Putamen (tissue), 1 donor: Measurements from ENCODE around the gene KIT.

Source experiments
- DNase-seq: peaks from one replicate; pipeline ENCODE4 v3.0.0-alpha.2; 2016; ENCODE audit warnings: low spot score

KIT gene

GRCh38 chr4:54707406-54707805 lies 49.6 kb downstream of the KIT start:
- no peak for DNase-seq

GRCh38 chr4:54708339-54709279 lies 50.9 kb downstream of the KIT start:
- DNase-seq, result no peak

GRCh38 chr4:54709400-54709799 lies 51.6 kb downstream of the KIT start:
- no peak for DNase-seq

DNA sequence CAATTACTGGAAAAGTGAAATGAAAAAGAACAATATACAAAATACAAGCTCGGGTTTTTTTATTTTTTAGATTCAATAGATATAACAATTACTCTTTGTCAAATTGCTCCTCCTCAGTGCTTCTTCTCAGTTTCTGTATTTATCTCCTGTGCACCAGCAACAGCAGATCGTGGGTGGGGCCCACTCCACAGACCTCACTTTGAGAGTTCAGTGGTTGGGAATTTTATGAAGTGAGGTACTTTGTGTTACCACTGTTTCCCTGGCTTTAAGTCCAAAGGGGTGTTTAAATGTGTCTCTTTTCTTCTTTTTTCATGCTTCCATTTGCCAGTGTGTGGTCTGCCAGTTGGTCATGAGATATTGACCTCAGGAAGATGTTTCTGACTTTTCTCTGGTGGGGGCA lies 54.4 kb downstream of the KIT start:
- no peak for DNase-seq

DNA sequence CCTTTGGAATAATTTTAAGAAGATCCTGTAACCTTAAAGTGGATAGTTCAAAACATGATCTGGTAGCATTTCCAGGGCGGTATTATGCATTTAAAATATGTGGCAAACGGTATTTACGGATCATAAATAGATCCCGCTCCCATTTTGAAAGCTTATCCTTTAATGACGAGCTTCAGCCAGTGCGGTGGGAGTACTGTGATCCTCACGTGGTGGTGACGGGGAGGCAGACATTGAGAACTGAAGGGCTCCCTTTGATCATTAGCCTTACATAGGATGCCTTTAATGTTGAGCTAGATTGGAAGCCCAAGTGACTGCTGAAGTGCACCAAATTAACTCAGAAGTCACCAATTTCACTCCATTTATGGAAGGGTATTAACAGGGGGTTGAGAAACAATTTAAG lies 56.9 kb downstream of the KIT start:
- DNase-seq, result no peak

DNA sequence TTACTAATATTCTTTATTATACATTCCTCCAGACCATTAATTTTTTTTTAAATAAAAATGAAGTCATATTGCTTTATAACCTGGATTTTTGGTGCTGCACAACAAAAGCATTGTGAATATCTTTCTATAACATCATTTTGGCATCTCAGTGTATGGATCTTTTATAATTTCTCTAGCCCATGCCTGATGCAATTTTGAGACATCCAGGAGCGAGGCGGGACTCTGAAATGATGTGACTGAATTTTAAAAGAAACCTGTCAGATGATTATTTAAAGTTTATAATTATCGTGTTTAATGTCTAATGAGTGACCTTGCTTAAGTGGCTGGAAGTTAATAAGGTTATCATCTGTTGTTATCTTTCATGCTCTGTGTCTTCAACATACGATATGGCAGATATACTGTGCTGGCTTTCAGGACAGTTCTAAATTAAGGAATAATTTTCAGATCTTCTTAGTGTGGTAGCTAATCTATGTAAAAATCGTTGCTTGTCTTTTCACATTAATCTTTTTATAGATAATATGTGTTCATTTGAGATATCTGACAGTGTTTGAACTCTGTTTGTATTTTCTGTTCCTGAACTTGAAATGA lies 58.8 kb downstream of the KIT start:
- DNase-seq, result no peak

DNA sequence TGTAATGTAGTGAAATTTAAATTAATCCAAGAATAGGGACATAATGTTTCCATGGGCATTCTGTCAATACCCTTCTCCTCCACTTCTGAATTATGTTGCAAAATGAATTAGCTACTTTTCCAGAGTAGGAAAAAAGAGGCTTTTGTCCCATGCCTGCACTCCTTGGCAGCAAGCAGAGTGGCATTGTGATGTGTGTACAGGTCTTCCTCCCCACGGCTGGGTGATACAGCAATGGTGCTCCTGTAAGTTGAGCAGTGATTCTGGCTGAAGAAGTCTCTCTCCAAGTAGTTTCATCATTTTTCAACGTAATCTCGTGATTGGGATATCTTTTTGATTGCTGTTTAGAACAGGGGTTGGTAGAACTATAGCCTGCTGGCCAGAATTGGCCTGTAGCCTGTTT lies 59.9 kb downstream of the KIT start:
- peak; percentile 41 for DNase-seq

DNA sequence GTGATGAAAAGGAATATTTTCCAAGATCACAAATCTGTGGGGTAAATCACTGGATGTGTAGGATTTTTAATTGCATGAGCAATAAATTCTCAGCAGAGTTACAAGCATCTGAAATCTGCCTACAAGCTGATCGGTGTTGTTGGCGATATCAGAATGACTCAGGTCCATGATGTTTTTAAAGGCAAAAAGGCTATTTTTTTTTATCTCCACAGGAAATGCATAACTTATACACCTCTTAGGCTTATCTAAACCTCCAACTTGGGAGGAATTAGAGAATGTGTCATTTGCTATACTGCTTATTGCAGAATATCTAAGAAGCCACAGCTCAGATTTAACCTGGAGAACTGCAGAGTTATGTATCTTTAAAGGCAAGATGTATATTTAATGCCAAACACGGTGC lies 61.6 kb downstream of the KIT start:
- no peak for DNase-seq

DNA sequence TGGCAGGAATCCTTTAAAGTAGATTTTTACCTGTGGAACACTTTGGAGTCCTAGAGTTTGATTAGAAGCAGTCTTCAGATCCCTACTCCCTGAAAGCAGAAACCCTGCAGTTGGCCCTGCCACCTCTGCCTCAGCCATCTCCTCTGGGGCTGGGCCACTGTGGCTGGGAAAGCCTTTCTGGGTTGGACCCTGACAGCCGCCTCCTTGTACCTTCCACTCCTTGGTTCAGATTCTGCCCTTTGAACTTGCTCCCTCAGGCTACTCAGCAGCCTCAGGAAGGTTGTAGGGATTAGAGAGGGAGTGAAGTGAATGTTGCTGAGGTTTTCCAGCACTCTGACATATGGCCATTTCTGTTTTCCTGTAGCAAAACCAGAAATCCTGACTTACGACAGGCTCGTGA lies 65.5 kb downstream of the KIT start:
- DNase-seq, result no peak

- no peak for DNase-seq
Measured at GRCh38 chr4:54723820-54724219, 66.1 kb downstream of the KIT start.

GRCh38 chr4:54726907-54727306 lies 69.2 kb downstream of the KIT start:
- no peak for DNase-seq

- no peak for DNase-seq
Measured at GRCh38 chr4:54727346-54727745, 69.6 kb downstream of the KIT start.

GRCh38 chr4:54728368-54728767 lies 70.6 kb downstream of the KIT start:
- no peak for DNase-seq

DNA sequence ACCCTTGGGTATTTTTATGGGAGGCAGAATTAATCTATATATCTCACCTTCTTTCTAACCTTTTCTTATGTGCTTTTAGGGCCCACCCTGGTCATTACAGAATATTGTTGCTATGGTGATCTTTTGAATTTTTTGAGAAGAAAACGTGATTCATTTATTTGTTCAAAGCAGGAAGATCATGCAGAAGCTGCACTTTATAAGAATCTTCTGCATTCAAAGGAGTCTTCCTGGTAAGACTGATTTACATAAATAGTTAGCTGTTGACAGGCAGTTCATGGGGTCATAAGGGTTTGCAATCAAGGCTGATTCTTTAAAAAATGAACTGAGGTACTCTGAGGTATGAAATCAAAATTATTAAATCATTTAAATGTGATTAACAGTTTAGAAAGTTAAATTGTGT lies 71.5 kb downstream of the KIT start:
- no peak for DNase-seq

- no peak for DNase-seq
Measured at GRCh38 chr4:54730581-54730980, 72.8 kb downstream of the KIT start.

DNA sequence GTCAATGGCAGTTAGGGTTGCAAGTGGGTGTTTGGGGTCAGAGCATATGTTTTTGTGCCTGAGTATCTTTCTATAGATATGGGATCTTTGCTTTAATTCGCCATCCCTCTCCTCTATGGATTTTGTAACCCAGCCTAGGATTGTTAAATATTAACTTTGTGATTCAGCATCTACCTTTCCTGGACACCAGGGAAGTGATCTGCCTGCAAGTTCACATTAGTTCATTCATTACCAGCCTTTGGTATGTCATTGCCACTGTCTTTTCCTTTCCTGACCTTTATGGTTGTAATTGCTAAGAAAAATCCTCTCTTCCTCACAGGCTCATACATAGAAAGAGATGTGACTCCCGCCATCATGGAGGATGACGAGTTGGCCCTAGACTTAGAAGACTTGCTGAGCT lies 73.8 kb downstream of the KIT start:
- no peak for DNase-seq

- DNase-seq, result no peak
Measured at GRCh38 chr4:54731976-54732375, 74.2 kb downstream of the KIT start.

DNA sequence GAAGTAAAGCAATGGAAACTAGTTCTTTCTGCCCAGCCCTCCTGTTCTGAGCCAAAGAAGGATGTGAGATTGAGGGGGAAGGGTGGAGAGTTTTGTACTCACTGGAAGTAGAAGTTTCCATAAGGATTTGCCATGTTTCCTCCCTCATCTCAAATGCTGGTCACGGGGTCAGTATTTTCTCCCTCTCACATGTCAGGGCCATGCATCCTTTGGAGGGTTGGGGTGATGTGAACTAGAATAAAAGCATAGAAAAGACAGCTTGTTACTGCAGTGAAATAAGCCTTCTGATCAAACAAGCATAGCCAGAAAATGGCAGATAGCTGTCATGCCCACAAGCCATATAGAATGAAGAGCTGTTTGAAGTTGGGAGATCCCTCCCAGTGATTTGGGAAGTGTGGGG lies 79.7 kb downstream of the KIT start:
- no peak for DNase-seq

DNA sequence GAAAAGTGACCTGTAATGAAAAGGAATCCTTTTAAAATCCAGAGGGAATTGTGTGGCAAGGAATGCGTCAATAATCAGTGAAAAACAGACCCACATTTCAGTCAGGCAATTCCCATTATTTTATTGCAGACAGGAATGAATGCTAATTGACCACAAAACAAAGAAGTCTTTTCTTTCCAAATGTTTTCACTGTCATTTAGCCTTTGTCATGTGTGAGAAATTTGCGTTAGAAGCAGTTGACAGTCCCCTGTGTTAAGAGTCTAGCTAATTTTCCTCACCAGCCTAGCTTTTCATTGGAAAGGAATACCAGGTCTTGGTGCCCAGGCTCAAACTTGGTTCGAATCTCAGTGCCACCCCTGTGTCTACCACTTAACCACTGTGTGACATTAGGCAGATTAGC lies 83.4 kb downstream of the KIT start:
- DNase-seq, result peak; percentile 70

DNA sequence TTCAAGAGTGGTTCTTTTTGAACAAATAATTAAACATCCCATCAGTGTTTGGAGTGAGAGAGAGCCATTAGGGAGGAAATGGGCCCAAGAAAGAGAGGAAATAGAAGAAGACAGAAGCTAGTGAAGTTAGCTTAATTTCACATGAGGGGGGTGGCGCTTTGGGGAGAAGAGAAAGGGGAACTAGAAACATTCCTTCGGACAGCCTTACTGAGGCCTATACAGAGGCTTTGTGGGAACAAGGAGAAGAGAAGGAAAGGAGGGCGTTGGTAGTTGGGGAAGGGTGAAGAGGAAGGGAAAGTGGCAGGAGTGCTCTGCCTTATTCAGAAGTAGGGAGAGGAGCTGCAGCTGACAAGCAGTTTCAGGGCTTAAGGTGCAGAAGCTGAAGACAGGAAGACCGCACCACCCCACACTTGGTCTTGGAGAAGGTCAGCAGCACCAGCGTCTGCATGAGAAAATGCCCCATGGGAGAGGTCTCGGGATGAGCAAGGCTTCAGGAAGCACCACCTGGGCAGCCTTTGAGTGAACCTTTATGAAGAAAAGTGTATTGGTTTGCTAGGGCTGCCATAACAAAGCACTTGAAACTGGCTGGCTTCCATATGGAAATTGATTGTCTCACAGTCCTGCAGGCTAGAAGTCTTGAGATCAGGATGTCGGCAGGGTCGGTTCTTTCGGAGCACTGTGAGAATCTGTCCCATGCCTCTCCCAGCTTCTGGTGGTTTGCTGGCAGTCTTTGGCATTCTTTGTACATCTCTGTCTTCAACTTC lies 85.1 kb downstream of the KIT start:
- DNase-seq, result peak; percentile 26

- DNase-seq, result no peak
Measured at GRCh38 chr4:54743562-54743961, 85.8 kb downstream of the KIT start.

- DNase-seq, result no peak
Measured at GRCh38 chr4:54744487-54744886, 86.7 kb downstream of the KIT start.
